Suprapubic skin (tissue), 4 donors: ENCODE results near the gene APC.

Experiments
- CTCF ChIP-seq, 2 donors: fragments of 200-600 bp in 1 of 2; fragments of 450-650 bp in 1 of 2; sonication (generic) in 1 of 2; IDR thresholded peaks; one replicate each; pipeline ENCODE4 v1.5.1; 2016 to 2019; ENCODE audit warnings: antibody characterized with exemption in 2 of 2, mild to moderate bottlenecking in 1 of 2, moderate library complexity in 1 of 2
- EP300 ChIP-seq: sonication (generic); formaldehyde crosslinking; IDR thresholded peaks from one replicate; pipeline ENCODE4 v1.6.1; 2017; ENCODE audit warnings: antibody characterized with exemption
- POLR2A ChIP-seq, 2 donors: fragments of 450-650 bp; IDR thresholded peaks; one replicate each; pipeline ENCODE4 v1.6.1; 2017; ENCODE audit warnings: antibody characterized with exemption in 2 of 2, mild to moderate bottlenecking in 2 of 2, moderate library complexity in 2 of 2
- POLR2AphosphoS5 ChIP-seq, 3 donors: sonication (generic); formaldehyde crosslinking; IDR thresholded peaks; one replicate each; pipeline ENCODE4 v1.6.1; 2017; ENCODE audit warnings: antibody characterized with exemption in 3 of 3

- TF ChIP-seq CTCF (IDR thresholded peaks at IDR 0.05) (no peak), POLR2AphosphoS5 (IDR thresholded peaks at IDR 0.05) (no peak), POLR2A (IDR thresholded peaks at IDR 0.05) (no peak), EP300 (no peak)
These were observed 21.0 kb downstream of the APC start for GRCh38 chr5:112758676-112759075.
